SKM-1 (cell line): Measurements from ENCODE around the gene ABCA4.

Experiments used
- DNase-seq: peaks from one replicate; lab custom pipeline; 2025; ENCODE audit not compliant: unreplicated experiment; lab: John Stamatoyannopoulos, UW

ABCA4 gene

DNA sequence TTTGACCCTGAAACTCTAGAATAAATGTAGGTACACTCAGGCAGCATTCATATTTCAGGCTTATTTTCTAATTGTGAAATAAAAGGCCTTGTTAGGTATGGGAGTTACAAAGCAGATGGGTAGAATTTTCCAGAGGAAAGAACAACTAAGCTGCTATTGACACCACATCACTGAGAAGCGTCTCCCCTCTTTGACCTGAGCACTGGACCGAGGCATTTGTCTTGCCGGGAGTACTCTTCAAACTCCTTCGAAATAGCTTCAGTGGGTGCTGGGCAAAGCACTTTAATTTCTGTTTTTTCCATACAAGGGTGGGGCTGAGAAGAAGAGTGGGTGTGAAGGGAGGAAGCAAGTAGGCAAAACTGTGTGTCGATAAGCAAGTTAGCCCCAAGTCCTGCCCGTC lies 36.4 kb downstream of the ABCA4 start:
- no peak for DNase-seq

DNA sequence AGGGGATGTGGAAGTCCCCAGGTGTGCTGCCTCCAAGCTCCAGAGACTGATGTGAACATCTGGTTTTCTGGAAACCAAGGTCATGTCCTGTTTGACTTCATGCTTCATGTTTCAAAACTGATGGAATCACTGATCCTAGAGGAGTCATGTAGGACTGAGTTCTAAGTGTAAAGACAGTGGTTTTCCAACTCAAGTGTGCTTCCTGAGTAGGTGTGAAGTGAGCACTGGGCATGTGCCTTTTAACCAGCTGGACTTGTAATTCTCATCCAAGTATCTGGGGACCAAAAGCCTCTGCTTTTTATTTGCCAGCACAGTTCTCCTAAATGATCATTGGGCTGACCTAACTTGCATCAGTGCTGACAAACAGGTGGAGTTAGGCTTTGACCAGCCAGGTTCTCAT lies 36.9 kb downstream of the ABCA4 start:
- no peak for DNase-seq

GRCh38 chr1:94083681-94084080 lies 37.3 kb downstream of the ABCA4 start:
- no peak for DNase-seq

DNA sequence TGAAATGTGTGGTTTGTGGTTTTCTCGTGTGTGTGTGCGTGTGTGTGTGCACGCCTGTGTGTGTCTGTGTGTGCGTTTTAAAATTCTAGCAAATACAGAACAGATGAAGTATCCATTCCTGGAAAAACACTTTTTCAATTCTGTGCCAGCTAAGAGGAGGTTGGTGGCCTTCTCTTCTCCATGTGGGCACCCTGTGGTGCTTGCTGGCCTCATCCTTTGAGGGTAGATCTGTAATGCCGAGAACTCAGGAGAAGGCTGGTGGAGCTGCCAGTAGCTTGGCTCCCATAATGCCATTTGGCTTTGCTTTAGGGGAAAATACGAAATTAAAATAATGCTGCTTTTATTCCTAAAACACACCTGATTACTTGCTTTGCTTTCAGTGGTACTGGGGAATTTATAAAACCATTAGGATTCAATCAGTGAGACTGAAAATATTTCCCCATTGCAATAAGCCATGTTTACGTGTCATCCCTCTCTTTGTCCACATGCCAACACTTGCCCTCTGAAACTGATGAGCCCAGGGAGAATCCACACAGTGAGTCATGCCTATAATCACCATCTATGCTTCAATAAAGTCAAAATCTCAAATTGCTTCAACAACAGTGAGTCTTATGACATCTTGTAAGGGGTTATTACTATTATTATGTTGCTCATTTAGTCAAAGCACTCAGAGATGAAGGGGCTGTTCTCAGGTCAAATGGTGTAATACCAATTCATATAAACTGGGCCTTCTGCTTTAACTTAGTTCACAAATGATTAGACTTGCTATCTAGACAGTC lies 39.2 kb downstream of the ABCA4 start:
- DNase-seq = no peak

DNA sequence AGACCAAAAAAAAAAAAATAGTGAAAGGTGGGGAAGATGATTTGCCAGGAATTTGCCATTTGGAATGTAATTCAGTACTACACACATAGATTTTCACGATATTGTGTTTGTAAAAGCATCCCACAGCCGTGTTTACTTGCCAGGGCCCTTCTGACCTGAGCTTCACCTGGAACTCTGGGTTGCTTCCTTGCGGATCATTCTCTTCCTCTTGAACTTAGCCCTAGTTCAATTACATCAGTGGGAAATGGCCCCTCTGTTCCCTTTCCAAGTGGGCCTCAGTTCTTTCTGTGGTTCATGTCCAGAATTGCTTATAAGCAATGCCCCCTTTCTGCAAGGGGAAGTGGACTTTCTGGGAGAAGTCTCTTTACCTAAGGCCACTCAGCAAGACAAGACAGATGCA lies 41.0 kb downstream of the ABCA4 start:
- no peak for DNase-seq

- no peak for DNase-seq
Measured at GRCh38 chr1:94079080-94079940, 41.6 kb downstream of the ABCA4 start.

DNA sequence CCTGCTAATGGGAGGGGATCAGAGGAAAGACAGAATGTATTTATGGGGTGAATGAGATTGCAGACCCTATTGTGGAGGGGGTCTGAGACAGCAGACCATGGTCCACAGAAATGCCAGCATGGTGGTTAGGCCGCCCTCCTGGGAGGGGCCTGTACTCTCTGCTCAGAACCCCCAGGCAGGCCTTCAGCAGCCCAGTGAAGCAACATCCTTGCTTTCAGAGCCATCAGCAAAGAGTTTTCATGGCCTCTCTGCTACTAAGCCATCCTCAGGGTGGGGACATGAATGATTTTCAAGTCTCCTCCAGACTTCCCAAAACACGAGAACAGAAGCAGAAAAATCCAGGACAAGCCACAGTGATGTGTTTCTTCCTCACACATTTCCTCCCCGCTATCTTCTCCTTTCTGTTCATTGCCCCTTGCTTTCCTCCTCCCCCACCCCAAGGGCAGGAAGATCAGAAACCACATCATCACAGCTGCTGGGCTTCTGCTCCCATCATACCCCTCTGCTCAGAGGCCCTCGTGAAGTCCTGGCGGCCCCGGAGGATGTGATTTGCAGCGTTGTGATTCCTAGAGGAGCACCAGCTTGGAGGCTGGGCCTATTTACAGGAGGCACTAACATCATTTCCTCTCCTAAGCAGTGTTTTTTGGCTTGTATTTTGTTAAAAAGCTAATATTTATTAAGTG lies 48.0 kb downstream of the ABCA4 start:
- DNase-seq = no peak

DNA sequence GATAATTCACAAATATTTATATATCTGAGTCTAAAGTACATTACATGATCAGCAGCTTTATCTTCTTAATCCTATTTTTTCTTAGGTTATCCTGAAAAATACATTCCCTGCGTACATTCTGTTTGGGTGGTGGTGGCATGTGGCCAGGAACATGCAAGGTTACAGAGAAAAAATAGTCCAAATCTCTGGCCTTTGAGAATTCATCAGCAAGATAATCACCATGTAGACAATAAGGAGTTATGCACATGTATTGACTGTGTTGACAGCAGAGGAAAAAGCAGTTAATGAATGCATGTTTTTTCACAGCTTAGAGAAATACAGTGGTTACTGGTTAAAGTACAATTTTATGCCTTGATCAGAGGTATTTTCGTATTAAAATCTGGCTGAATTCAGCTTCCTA lies 49.0 kb downstream of the ABCA4 start:
- no peak for DNase-seq

GRCh38 chr1:94071391-94071790 lies 49.6 kb downstream of the ABCA4 start:
- no peak for DNase-seq

GRCh38 chr1:94070865-94071264 lies 50.1 kb downstream of the ABCA4 start:
- DNase-seq = no peak

- DNase-seq = no peak
Measured at GRCh38 chr1:94069919-94070285, 51.0 kb downstream of the ABCA4 start.

GRCh38 chr1:94068999-94069918 lies 51.7 kb downstream of the ABCA4 start:
- no peak for DNase-seq

- no peak for DNase-seq
Measured at GRCh38 chr1:94068096-94068998, 52.6 kb downstream of the ABCA4 start.

- no peak for DNase-seq
Measured at GRCh38 chr1:94067196-94067595, 53.8 kb downstream of the ABCA4 start.

DNA sequence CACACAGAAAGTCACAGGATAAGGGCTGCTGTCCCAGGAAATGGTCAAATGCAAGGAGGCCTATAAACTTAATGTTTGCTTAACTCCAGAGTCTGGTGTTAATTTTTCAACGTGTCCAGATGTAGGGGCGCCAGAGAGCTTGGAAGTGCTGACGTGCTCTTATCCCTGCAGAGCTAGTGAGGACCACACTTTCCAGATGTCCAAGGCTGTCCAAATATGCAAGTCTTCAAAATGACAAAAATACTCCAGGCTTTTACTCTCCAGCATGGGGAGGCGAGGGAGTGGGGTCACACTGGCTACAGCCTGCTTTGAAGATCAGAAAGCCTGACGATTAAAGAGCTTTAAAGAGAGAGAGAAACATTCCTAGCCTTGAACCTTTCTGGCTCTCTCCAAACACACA lies 57.6 kb downstream of the ABCA4 start:
- no peak for DNase-seq

DNA sequence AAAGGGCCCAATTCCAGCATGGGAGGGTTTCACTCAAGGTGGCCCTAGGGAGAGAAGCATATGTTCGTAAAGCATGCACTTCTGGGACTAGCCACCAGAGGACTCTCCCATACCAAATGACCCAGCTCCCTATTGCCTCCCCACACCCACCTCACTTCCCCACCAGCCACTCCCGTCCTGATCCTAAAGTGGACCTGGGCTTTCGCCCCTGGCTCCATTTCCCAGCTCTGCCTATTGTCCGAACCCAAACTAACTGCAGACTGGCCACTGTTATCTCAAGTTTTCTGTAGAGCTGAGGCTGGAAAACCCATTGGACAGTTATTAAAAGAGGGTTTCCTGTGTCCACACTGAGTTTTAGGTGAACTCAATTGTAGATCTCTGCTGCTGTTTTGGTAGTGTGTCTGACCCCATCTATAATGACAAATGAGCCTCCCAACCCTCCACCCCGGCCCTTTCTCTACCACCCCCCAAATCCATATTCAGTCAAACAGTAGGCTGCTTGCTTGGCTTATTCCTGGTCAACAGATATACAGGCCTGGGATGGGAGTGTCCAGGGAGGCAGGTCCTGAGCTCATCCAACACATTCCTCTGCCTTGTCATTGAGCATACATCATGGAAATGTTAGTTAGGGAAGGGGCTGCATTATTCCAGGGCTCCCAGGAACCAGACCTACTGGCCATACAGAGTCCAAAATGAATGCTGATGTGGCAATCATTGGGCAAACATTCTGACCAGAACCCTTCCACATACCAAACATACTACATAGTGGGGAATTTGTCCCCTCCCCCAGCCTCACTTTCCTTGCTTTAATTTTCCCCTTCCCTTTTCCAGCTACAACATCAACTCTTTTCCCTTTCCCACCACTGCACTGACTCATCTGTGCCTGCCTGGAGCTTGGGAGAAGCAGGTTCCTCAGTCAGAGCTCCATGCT lies 59.2 kb downstream of the ABCA4 start:
- DNase-seq = peak; percentile 53

- DNase-seq = no peak
Measured at GRCh38 chr1:94060720-94061119, 60.2 kb downstream of the ABCA4 start.

DNA sequence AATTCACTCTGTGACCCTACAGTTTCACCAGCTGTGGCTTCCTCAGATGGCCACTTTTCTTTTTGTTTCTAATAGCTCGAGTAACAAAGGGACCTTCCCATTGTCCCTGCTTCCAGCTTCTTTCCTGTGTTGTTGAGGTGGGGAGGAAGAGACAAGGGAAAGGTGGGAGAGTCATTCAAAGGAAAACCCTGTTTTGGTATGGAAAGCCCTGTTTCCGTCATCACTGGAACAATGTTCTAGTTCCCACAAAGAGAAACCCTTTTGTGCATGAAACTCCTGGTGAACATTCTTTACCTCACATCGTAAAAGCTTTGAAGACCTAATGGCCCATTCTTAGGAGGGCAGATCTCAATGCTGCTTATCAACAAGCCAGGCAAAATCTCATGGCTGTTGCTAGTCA lies 62.2 kb downstream of the ABCA4 start:
- DNase-seq = no peak

DNA sequence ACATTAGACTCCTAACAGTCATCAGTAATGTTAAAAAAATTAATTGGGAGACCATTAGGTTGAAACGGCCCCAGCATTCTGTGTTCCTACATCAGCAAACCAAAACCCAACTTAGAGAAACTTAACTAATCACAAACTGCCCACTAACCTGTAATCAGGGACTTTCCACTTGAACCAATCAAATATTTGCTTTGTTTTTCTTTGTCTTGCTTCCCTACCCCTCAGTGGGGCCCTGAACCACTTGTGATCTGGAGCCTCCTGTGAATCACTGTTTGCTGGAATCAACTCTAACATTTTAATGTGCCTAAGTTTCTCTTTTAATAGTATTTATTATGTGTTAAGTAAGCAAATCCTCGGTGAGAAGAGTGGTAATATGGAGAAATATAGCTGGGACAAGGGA lies 64.0 kb downstream of the ABCA4 start:
- no peak for DNase-seq
